Posterior cingulate gyrus (tissue), 11 donors: ENCODE measurements around the gene TRIO.
"Not testable (repeated sequence)": the region's sequence is repeated elsewhere in the genome, so short reads cannot be mapped to it uniquely, and the experiment has no call there.

Experiments used
- DNase-seq, 10 donors: peaks; one replicate each; pipeline versions ENCODE4 v3.0.0 to v3.0.0-alpha.2; 2020 to 2021; ENCODE audit warnings: mixed read lengths in 3 of 10
- intact Hi-C: fragments of 100-400 bp; cut with DNase I; formaldehyde crosslinking; loops from one replicate; pipeline ENCODE4 v1.15.1; 2023

TRIO gene

GRCh38 chr5:14528115-14528514 is 385.0 kb downstream of the TRIO start:
- no peak for DNase-seq
- intact Hi-C loops = no loop called here

DNA sequence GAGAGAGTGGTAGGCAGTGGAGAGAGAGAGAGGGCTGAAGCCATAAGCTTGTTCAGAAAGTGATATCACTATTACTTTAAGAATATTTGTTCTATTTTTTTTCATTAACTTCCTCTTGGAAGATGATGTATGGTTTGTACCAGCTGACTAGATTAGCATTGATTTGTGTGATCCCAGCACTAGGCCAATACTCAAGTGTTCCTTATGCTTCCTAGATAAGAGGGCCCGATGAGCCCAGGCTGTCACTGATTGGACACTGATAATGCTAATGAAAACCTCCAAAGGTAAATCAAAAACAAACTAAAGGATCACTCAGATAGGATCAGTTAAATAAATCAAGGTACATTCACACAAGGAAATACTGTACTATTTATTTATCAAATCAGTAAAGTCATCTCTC is 385.8 kb downstream of the TRIO start:
- no peak for DNase-seq
- intact Hi-C loops = no loop called here

DNA sequence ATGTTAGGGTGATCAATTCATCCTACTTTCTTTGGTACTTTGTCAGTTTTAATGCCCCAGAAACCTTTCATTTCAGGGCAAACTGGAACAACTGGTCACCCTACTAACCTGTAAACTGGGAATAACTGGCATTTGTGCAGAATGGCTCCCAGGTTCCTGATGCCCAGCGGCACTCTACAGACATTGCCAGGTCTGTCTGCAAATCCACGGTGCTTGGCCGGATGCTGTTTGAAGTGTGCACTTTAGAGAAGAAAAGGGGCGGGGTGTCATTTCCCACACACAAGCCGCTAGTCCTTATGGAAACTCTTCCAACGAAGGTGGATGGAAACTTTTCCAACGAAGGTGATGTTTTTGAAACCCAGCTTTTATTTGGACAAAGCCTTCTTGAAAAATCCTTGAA is 388.5 kb downstream of the TRIO start:
- no peak for DNase-seq
- intact Hi-C loops = no loop called here

- intact Hi-C loops = no loop called here
- DNase-seq = peak in 1 of 10 donors; percentile 53
These were observed 389.0 kb downstream of the TRIO start for GRCh38 chr5:14532180-14532579.

GRCh38 chr5:14534773-14535172 is 391.6 kb downstream of the TRIO start:
- intact Hi-C loops = no loop called here
- DNase-seq = no peak

DNA sequence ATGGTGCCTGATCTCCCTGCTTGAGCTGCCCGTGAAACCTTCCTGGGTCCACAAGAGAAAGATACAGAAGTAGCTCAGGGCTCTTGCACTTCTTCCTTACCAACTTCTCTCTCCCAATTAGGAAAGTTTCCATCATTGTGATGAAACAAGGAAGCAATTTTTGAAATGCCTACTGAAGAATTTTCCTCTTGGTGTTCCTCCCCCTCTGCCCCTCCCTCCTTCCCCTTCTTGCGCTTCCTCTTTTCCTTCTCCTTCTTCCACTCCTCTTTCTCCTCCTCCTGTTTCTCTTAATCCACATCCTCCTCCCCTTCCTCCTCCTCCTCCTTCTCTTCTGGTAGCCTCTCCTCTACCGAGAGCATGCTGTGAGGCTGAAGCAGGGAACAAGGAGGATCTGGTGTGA is 402.2 kb downstream of the TRIO start:
- intact Hi-C loops = no loop called here
- DNase-seq = no peak

GRCh38 chr5:14545862-14546261 is 402.7 kb downstream of the TRIO start:
- no peak for DNase-seq
- intact Hi-C loops = no loop called here

DNA sequence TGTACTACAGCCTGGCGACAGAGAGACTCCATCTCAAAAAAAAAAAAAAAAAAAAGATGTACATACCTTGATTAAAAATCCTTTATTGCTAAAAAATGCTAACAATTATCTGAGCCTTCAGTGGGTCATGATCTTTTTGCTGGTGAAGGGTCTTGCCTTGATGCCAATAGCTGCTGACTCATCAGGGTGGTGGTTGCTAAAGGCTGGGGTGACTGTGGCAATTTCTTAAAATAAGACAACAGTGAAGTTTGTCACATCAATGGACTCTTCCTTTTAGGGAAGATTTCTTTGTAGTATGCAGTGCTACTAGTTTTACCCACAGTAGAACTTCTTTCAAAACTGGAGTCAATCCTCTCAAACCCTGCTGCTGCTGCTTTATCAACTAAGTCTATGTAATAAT is 404.5 kb downstream of the TRIO start:
- DNase-seq = no peak
- intact Hi-C loops = no loop called here

GRCh38 chr5:14551211-14551610 is 408.1 kb downstream of the TRIO start:
- intact Hi-C loops = no loop called here
- DNase-seq = no peak

DNA sequence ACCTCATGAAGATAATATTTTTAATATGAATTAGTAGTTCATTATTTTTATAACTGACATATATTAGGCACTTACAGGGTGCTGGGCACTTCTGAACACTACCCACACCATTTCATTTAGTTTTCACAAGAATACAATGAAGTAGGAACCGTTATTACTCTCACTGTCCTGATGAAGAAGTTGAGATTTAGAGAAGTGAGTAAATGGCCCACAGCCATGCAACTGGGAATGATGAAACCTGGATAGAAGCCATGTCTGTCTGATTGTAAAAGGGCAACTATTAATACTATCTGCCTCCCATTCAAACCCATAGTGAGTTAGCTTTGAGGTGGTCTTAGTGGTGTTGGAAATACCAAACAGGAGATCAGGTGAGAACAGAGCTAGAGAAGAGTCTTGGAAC is 408.9 kb downstream of the TRIO start:
- DNase-seq = no peak
- intact Hi-C loops = no loop called here

DNA sequence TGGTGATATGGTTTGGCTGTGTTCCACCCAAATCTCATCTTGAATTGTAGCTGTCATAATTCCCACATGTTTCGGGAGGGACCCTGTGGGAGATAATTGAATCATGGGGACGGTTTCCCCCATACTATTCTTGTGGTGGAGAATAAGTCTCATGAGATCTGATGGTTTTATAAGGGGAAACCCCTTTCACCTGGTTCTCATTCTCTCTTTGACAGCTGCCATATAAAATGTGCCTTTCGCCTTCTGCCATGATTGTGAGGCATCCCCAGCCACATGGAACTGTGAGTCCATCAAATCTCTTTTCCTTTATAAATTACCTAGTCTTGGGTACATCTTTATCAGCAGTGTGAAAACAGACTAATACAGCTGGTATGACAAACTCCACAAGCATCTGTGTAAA is 411.1 kb downstream of the TRIO start:
- DNase-seq, intact Hi-C loops: not testable (repeated sequence)

- DNase-seq = no peak
- intact Hi-C loops = no loop called here
These were observed 412.9 kb downstream of the TRIO start for GRCh38 chr5:14556015-14556414.

GRCh38 chr5:14557203-14557770 is 414.1 kb downstream of the TRIO start:
- intact Hi-C loops = no loop called here
- DNase-seq = no peak

DNA sequence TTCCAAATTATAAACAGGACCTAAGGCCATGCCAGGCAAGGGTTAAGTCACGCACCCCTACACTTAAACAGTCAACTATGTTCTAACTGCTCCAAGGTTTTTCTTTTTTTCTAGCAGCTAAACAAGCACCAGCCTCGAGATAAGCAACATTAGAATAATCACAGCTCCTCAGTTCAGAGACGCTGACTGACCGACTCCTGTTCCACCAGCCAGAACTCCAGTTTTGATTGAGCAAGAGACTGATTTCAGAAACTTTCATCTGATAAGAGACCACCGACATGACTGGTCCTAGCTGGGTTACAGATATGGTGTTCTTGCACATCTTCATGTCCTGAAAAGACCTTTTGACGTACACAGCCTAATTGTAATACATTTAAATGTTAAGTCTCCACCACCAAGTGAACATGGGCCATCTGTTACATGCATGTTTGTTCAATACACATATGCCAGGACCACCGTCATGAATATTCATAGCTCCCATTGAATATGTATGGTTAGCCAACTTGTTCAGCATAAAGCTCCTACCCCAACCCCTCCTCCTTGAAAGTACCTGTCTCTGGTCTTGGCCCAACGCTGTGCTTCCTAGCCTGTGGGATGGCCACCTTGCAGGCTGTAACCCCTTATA is 414.8 kb downstream of the TRIO start:
- no peak for DNase-seq
- intact Hi-C loops = no loop called here
